K562 (cell line): ENCODE data around the gene HLA-DMB. TPM values are rescaled to one million over a fixed set of nuclear protein-coding genes. Genes with fewer than 3 reads are reported as not detected.
A peak's percentile ranks its signal among the peaks of the same experiment; 100 is the strongest.

Source experiments
- ARNT ChIP-seq, 2 experiments: fragments of 450-650 bp; IDR thresholded peaks; 2 replicates each; pipeline ENCODE4 v1.6.1; 2016; ENCODE audit warnings: mild to moderate bottlenecking in 1 of 2
- BCL6 ChIP-seq: fragments of 250-450 bp; sonication (Bioruptor Pico); IDR thresholded peaks from 2 replicates; pipeline ENCODE4 v1.4.0; 2020
- BHLHE40 ChIP-seq: IDR thresholded peaks from 2 replicates; pipeline ENCODE4 v1.6.1; 2011; ENCODE audit warnings: low read length, improper control_type of control experiment
- CEBPG ChIP-seq, 3 experiments: fragments of 200-800 bp in 1 of 3; sonication (Bioruptor generic) in 1 of 3; sonication (generic) in 1 of 3; formaldehyde crosslinking in 1 of 3; IDR thresholded peaks in 2 of 3; conservative IDR thresholded peaks in 1 of 3; 2 replicates each; pipeline versions ENCODE4 v1.6.1 to v1.8.0; 2016 to 2022; ENCODE audit warnings: missing compliant biosample characterization in 2 of 3, missing genetic modification characterization in 2 of 3, mild to moderate bottlenecking in 1 of 3, missing genetic modification reagents in 1 of 3
- CREB3L1 ChIP-seq: fragments of 450-650 bp; IDR thresholded peaks from 2 replicates; pipeline ENCODE4 v1.6.1; 2014; ENCODE audit warnings: low read depth, mild to moderate bottlenecking, moderate library complexity, borderline replicate concordance
- CTBP1 ChIP-seq: fragments of 450-650 bp; IDR thresholded peaks from 2 replicates; pipeline ENCODE4 v1.6.1; 2016; ENCODE audit warnings: borderline replicate concordance
- EP400 ChIP-seq: fragments of 450-650 bp; IDR thresholded peaks from 2 replicates; pipeline ENCODE4 v1.6.1; 2017; ENCODE audit warnings: antibody characterized with exemption, mild to moderate bottlenecking, moderate library complexity
- ESRRA ChIP-seq: fragments of 450-650 bp; IDR thresholded peaks from 2 replicates; pipeline ENCODE4 v1.6.1; 2014; ENCODE audit warnings: low read depth, mild to moderate bottlenecking, moderate library complexity, borderline replicate concordance
- FUS ChIP-seq: fragments of 200-400 bp; formaldehyde crosslinking; optimal IDR thresholded peaks from 2 replicates; pipeline ENCODE3; 2017; ENCODE audit warnings: low read depth, low read length
- HMBOX1 ChIP-seq: sonication (generic); IDR thresholded peaks from 2 replicates; pipeline ENCODE4 v1.6.1; 2016
- HMG20A ChIP-seq: fragments of 450-650 bp; formaldehyde crosslinking; conservative IDR thresholded peaks from 2 replicates; pipeline ENCODE4 v1.4.0; 2020; ENCODE audit warnings: mild to moderate bottlenecking, mixed read lengths
- MAFF ChIP-seq: IDR thresholded peaks from 2 replicates; pipeline ENCODE4 v1.6.1; 2012; ENCODE audit warnings: low read length, improper control_type of control experiment
- MTA3 ChIP-seq: fragments of 450-650 bp; formaldehyde crosslinking; IDR thresholded peaks from 2 replicates; pipeline ENCODE4 v1.6.1; 2017; ENCODE audit warnings: mild to moderate bottlenecking, borderline replicate concordance
- NR2C1 ChIP-seq, 2 experiments: fragments of 450-650 bp; IDR thresholded peaks; 2 replicates each; pipeline ENCODE4 v1.6.1; 2017; ENCODE audit warnings: mild to moderate bottlenecking in 2 of 2, antibody characterized with exemption in 1 of 2, inconsistent platforms in 1 of 2, missing compliant biosample characterization in 1 of 2, missing genetic modification characterization in 1 of 2
- PTRF ChIP-seq: fragments of 450-650 bp; IDR thresholded peaks from 2 replicates; pipeline ENCODE4 v1.6.1; 2016; ENCODE audit warnings: mild to moderate bottlenecking, missing genetic modification characterization, missing compliant biosample characterization
- SMARCC2 ChIP-seq: fragments of 450-650 bp; IDR thresholded peaks from 2 replicates; pipeline ENCODE4 v1.6.1; 2017; ENCODE audit warnings: antibody characterized with exemption, moderate library complexity, mild to moderate bottlenecking, low read depth
- SREBF2 ChIP-seq: sonication (generic); formaldehyde crosslinking; IDR thresholded peaks from 2 replicates; pipeline ENCODE4 v1.4.0; 2020; ENCODE audit warnings: mild to moderate bottlenecking, missing genetic modification reagents
- SRSF1 ChIP-seq: fragments of 200-400 bp; formaldehyde crosslinking; IDR thresholded peaks from 2 replicates; pipeline ENCODE4 v1.6.1; 2017; ENCODE audit warnings: mild to moderate bottlenecking, low read depth, low read length, moderate library complexity
- U2AF2 ChIP-seq: fragments of 200-400 bp; formaldehyde crosslinking; optimal IDR thresholded peaks from 2 replicates; pipeline ENCODE3; 2017; ENCODE audit warnings: low read depth, mild to moderate bottlenecking, low read length
- UBTF ChIP-seq, 2 experiments: IDR thresholded peaks; 2 replicates each; pipeline ENCODE4 v1.6.1; 2012; ENCODE audit warnings: improper control_type of control experiment in 2 of 2, low read depth in 2 of 2, low read length in 2 of 2, borderline replicate concordance in 1 of 2
- ZEB2 ChIP-seq: fragments of 450-650 bp; IDR thresholded peaks from 2 replicates; pipeline ENCODE4 v1.6.1; 2016
- ZNF12 ChIP-seq: sonication (generic); formaldehyde crosslinking; IDR thresholded peaks from 2 replicates; pipeline ENCODE4 v1.4.0; 2020; ENCODE audit warnings: mild to moderate bottlenecking, missing genetic modification reagents
- ZNF232 ChIP-seq: sonication (generic); formaldehyde crosslinking; IDR thresholded peaks from 2 replicates; pipeline ENCODE4 v1.8.0; 2022; ENCODE audit warnings: mild to moderate bottlenecking, missing genetic modification reagents
- ZNF583 ChIP-seq: fragments of 250-450 bp; sonication (Bioruptor Pico); IDR thresholded peaks from 2 replicates; pipeline ENCODE4 v1.4.0; 2020
- ZNF830 ChIP-seq: fragments of 250-450 bp; sonication (Bioruptor Pico); IDR thresholded peaks from 2 replicates; pipeline ENCODE4 v1.5.0; 2021; ENCODE audit warnings: mild to moderate bottlenecking
- polyA plus RNA-seq, 8 experiments: library from polyadenylated mRNA; depleted of rRNA in 4 of 8; stranded (reverse) in 5 of 8; unstranded in 3 of 8; fragments of >200 nt; fragmentation: Nextera tagmentation in 2 of 8; fragmentation: Illumina TruSeq in 1 of 8; extraction: Ambion mirVana in 2 of 8; extraction: Trizol in 1 of 8; gene quantifications; 2 replicates each; pipeline versions ENCODE4 v1.2.1 to v1.2.3, GENCODE V29; 2011 to 2014; ENCODE audit warnings: inconsistent platforms in 1 of 8, missing spikeins in 1 of 8
- total RNA-seq, 7 experiments: library from RNA; depleted of rRNA in 6 of 7; stranded (reverse); fragments of >200 nt in 6 of 7; fragmentation: Illumina TruSeq in 2 of 7; extraction: Trizol in 2 of 7; gene quantifications; 2 replicates each; pipeline versions ENCODE4 v1.2.1 to v1.2.3, GENCODE V29; 2011 to 2021; ENCODE audit warnings: low replicate concordance in 1 of 7

Gene HLA-DMB
- total and polyA plus RNA-seq, 9 of the 15 experiments (the other 6 are each of a cell fraction or from before 2014, with no cell fraction given), result 0.38 TPM; not detected in 8

GRCh38 chr6:32967151-32968091 is 26.6 kb upstream of the HLA-DMB start (continued):
- no peak; the same call in 1 of the 2 replicates for TF ChIP-seq SREBF2
- TF ChIP-seq SMARCC2, result peak; percentile 22; the same call in 1 of the 2 replicates
- peak; percentile 91 for TF ChIP-seq ESRRA
- no peak for TF ChIP-seq UBTF (IDR thresholded peaks at IDR 0.05; ENCODE audit: borderline replicate concordance in 1 of 2, low read depth in 2 of 2, low read length in 2 of 2)
- TF ChIP-seq CEBPG (CRISPR knock-in tag; IDR thresholded peaks at IDR 0.05), result no peak
- no peak for TF ChIP-seq CEBPG (tag; conservative IDR thresholded peaks at IDR 0.05 in 1 of 2, IDR thresholded peaks at IDR 0.05 in 1 of 2)
- TF ChIP-seq MAFF, result no peak
- TF ChIP-seq U2AF2, result no peak
- peak; percentile 94 for TF ChIP-seq HMBOX1
- TF ChIP-seq SRSF1, result no peak
- TF ChIP-seq MTA3, result no peak
- no peak for TF ChIP-seq ZNF583
- no peak for TF ChIP-seq BCL6 (CRISPR knock-in tag)
- no peak for TF ChIP-seq ZNF232 (CRISPR knock-in tag)
- TF ChIP-seq ARNT (IDR thresholded peaks at IDR 0.05), result peak in 1 of 2 experiments; percentile 18; a peak in 1 of 4 replicates
- TF ChIP-seq ZNF830, result 0 out of 2 replicates have a peak, but pooled peaks have one; percentile 15
- no peak for TF ChIP-seq FUS
- TF ChIP-seq HMG20A (CRISPR knock-in tag), result no peak
- TF ChIP-seq PTRF, result no peak
- peak; percentile 10; the same call in 1 of the 2 replicates for TF ChIP-seq ZEB2
- no peak for TF ChIP-seq ZNF12 (CRISPR knock-in tag)
- TF ChIP-seq NR2C1 (IDR thresholded peaks at IDR 0.05), result no peak
- TF ChIP-seq NR2C1 (tag; IDR thresholded peaks at IDR 0.05), result peak; percentile 97
- no peak for TF ChIP-seq BHLHE40
- no peak for TF ChIP-seq CTBP1
- no peak for TF ChIP-seq CREB3L1
- TF ChIP-seq EP400, result no peak
